Measurements from ENCODE around the gene SEC11A. TPM values are rescaled to one million over a fixed set of nuclear protein-coding genes. Genes with fewer than 3 reads are reported as not detected.

The SEC11A gene
- total RNA-seq, 2 experiments from 2014 or later, result 82.3 to 87.8 TPM

DNA sequence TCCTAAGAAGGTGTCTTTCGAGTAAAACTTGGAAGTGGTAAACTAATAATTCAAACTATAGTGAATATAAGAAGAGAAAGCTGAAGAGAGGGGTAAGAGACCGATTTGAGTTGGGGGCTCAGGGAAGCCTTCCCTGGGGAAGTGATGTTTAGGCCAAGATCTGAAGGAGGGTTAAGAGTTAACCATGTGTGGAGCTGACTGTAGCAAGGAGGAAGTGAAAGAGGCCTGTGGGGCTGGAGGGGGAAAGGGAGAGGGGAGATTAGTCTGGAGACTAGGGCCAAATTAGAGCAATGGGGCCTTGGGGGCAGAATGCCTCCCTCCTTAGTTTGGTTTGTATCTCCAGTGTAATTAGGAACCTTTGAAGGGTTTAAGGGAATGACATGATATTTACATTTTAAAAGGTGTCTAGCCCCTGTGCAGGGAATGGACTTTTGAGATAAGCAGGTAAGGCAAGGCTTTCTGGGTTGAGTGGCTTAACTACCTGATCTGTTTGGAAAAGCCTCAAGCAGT lies 34.7 kb upstream of the SEC11A start:
- CTCF ChIA-PET, result interaction anchor here (0.7 to 2.3 kb wide), 4 partner anchors 15 to 94 kb away, joined by 3 to 19 read pairs (median 4); no protein-coding TSS in a partner anchor
- DNase-seq (peak; percentile 38), ATAC-seq (no peak)
- no peaks in the 10 kb centered on the region for H3K9me3 Mint-ChIP-seq
- peaks cover 56% of the 10 kb centered on the region for H3K4me1 Mint-ChIP-seq (ENCODE audit: low read depth)
- peak overlapping the region; percentile 65 for H3K27ac Mint-ChIP-seq
- peak overlapping the region; percentile 95 for H3K4me3 Mint-ChIP-seq
- TF ChIP-seq CTCF (IDR thresholded peaks at IDR 0.05), result no peak
- peaks cover 22% of the 10 kb centered on the region for H3K36me3 Mint-ChIP-seq (ENCODE audit: low read depth)
- H3K27me3 Mint-ChIP-seq, result no peaks in the 10 kb centered on the region
- POLR2A ChIA-PET, result interaction anchor here (1.7 to 2.9 kb wide), 4 partner anchors 16 to 116 kb away, joined by 5 to 21 read pairs (median 12); partner anchors contain the start of genes SEC11A and WDR73
- intact Hi-C loops (cut with micrococcal nuclease), result no loop called here

DNA sequence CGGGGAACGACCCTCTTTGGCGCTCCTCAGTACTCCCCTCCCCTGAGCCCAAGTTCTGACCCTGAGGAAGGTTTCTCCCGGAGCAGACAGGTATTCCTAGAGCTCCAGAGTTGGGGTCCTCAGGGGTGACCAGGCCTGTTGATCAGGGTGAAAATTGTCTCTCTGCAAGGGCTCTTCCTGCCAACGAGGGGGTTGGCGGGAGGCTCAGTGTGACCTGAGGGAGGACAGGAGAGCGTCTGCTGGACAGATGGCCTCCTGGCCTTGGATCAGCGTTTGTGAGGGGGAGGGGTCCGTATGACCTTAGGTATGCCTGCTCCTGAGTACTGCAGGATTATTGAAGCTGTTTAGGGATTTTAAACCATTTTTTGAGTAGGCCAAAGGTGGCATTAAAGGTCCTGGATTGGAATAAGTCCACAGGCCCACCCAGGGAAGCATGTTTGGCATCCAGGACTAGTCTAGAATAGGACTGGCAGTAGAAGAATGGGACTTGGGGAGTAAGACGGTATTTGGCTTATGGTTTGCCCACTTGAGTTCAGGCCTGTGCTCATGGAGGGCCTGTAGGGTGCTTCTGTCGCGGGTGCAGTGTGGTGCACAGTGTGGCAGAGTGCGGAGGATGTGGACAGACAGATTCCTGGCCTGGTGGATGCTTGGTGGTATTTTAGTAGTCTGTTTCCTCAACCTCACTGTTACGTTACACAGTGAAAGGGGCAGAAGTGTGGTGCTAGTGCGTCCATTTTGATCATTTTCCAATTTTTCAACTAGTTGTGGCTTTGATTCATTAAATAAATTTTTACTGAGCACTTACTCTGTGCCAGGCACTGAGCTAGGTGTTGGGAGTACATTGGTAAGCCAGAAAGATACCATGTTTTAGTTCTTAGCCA lies 33.4 kb upstream of the SEC11A start:
- ChIA-PET POLR2A (interaction anchor here (0.6 to 2.9 kb wide), 14 partner anchors 8 to 1447 kb away, joined by 3 to 21 read pairs (median 5); partner anchors contain the start of genes SEC11A and WDR73), CTCF (interaction anchor here (0.7 to 2.3 kb wide), 8 partner anchors 9 to 96 kb away, joined by 3 to 19 read pairs (median 5); partner anchors contain the start of genes SEC11A and WDR73)
- Mint-ChIP-seq H3K4me1 (ENCODE audit: low read depth) (peaks cover 57% of the 10 kb centered on the region), H3K4me3 (peak overlapping the region; percentile 95), H3K9me3 (no peaks in the 10 kb centered on the region), H3K36me3 (ENCODE audit: low read depth) (peaks cover 20% of the 10 kb centered on the region), H3K27ac (peak overlapping the region; percentile 95), H3K27me3 (no peaks in the 10 kb centered on the region)
- intact Hi-C loops (cut with micrococcal nuclease), result loop anchor here (5.0 kb wide), 1 partner anchor 92 kb away; the partner anchor contains the start of gene NMB
- peak; percentile 5 for TF ChIP-seq CTCF (IDR thresholded peaks at IDR 0.05)
- ATAC-seq (peak; percentile 40), DNase-seq (peak; percentile 76)

GRCh38 chr15:84748274-84749110 lies 32.6 kb upstream of the SEC11A start, which contains the start of gene ZNF592:
Gene ZNF592, plus strand, starts transcription at chr15:84748592. Its CDS starts 34,084 bp downstream, at chr15:84782676.
- no peaks in the 10 kb centered on the region for H3K27me3 Mint-ChIP-seq
- ChIA-PET POLR2A (interaction anchor here (0.5 to 4.8 kb wide), 20 partner anchors 8 to 232 kb away, joined by 3 to 42 read pairs (median 5); partner anchors contain the start of genes SEC11A and WDR73), CTCF (interaction anchor here (0.7 to 2.3 kb wide), 9 partner anchors 8 to 95 kb away, joined by 3 to 19 read pairs (median 6); partner anchors contain the start of genes SEC11A and WDR73)
- H3K36me3 Mint-ChIP-seq (ENCODE audit: low read depth), result peaks cover 14% of the 10 kb centered on the region
- ATAC-seq (peak; percentile 47), DNase-seq (peak; percentile 73)
- TF ChIP-seq CTCF (IDR thresholded peaks at IDR 0.05), result no peak
- H3K4me3 Mint-ChIP-seq, result peak within 1 kb of the TSS; percentile 95
- no peaks in the 10 kb centered on the region for H3K9me3 Mint-ChIP-seq
- intact Hi-C loops (cut with micrococcal nuclease), result loop anchor here (5.0 kb wide), 1 partner anchor 91 kb away; the partner anchor contains the start of gene NMB
- H3K27ac Mint-ChIP-seq, result peak within 1 kb of the TSS; percentile 97
- H3K4me1 Mint-ChIP-seq (ENCODE audit: low read depth), result peaks cover 54% of the 10 kb centered on the region

- Mint-ChIP-seq H3K27ac (peak overlapping the region; percentile 97), H3K9me3 (no peaks in the 10 kb centered on the region), H3K36me3 (ENCODE audit: low read depth) (peaks cover 11% of the 10 kb centered on the region), H3K4me1 (ENCODE audit: low read depth) (peaks cover 51% of the 10 kb centered on the region), H3K27me3 (no peaks in the 10 kb centered on the region), H3K4me3 (peak overlapping the region; percentile 88)
- no peak for TF ChIP-seq CTCF (IDR thresholded peaks at IDR 0.05)
- intact Hi-C loops (cut with micrococcal nuclease), result loop anchor here (5.0 kb wide), 1 partner anchor 90 kb away; the partner anchor contains the start of gene NMB
- ATAC-seq (peak; percentile 68), DNase-seq (peak; percentile 82)
- ChIA-PET POLR2A (interaction anchor here (0.5 to 4.8 kb wide), 12 partner anchors 9 to 106 kb away, joined by 3 to 42 read pairs (median 4); partner anchors contain the start of genes NMB, SEC11A and WDR73), CTCF (interaction anchor here (1.0 to 2.3 kb wide), 5 partner anchors 8 to 32 kb away, joined by 3 to 7 read pairs (median 6); partner anchors contain the start of gene SEC11A)
Observed at GRCh38 chr15:84747416-84748273, 31.7 kb upstream of the SEC11A start.

Data from activated CD8-positive, alpha-beta T cell treated with anti-CD3 and anti-CD28 coated beads for 36 hours (primary cell).